Fibroblast of upper back skin (primary cell): ENCODE results near the gene SLC66A2.
A peak's percentile ranks its signal among the peaks of the same experiment; 100 is the strongest.

Experiments used
- DNase-seq: peaks from one replicate; pipeline ENCODE4 v3.0.0-alpha.2; 2013

The SLC66A2 gene

DNA sequence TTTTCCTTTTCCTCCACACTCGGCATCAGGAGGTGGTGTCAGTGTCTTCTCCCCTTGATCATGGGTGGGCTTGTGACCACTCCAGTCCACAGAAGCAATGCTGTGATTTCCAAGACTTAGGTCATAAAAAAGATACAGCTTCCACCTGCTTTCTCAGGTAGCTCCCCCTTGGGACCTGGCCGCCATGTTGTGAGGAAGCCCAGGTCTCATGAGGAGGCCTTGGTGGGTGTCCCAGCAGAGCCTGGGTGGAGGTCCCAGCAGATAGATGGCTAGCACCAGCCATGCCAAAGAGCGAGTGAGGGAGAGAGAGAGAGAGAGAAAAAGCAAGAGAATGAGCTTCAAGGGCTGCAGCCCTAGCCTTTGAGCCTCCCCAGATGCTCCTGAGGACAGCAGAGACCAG, 16.0 kb downstream of the SLC66A2 start:
- DNase-seq: no peak

GRCh38 chr18:79935098-79935480, 16.4 kb downstream of the SLC66A2 start:
- no peak for DNase-seq

- DNase-seq: no peak
These were observed 16.9 kb downstream of the SLC66A2 start for GRCh38 chr18:79934311-79935097.

DNA sequence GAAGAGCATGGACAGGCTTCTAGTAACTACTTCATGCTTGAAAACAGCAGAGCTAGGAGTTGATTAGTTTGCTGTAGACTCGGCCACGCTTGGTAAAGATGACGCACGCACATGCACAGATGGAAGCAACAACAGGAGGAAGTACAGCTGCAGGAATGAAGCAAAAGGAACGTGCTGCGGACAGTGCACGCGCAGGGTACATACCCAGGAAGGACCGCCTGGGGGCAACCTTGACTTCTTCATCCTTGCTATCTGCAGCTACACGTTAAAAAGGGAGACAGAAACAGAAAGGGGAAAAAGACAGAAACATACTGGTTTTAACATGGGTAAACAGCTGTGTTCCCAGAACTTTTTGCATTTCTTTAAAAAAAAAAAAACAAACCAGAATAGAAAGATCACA, 17.7 kb downstream of the SLC66A2 start:
- DNase-seq: peak; percentile 78

DNA sequence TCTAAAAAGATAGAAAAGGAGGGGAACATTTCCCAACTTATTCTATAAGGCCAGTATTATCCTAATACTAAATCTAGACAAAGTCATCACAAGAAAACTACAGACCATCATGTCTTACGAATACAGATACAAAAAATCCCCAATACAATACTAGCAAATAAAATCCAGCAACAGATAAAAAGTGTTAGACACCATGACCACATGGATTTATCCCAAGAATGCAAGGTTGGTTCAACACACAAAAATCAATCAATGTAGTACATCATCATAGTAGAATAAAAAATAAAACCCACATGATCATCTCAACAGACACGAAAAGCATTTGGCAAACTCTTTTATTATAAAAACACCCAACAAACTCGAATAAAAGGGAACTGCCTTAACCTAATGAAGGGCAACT, 18.5 kb downstream of the SLC66A2 start:
- DNase-seq: no peak

- DNase-seq: no peak
These were observed 20.0 kb downstream of the SLC66A2 start for GRCh38 chr18:79931475-79931874.

DNA sequence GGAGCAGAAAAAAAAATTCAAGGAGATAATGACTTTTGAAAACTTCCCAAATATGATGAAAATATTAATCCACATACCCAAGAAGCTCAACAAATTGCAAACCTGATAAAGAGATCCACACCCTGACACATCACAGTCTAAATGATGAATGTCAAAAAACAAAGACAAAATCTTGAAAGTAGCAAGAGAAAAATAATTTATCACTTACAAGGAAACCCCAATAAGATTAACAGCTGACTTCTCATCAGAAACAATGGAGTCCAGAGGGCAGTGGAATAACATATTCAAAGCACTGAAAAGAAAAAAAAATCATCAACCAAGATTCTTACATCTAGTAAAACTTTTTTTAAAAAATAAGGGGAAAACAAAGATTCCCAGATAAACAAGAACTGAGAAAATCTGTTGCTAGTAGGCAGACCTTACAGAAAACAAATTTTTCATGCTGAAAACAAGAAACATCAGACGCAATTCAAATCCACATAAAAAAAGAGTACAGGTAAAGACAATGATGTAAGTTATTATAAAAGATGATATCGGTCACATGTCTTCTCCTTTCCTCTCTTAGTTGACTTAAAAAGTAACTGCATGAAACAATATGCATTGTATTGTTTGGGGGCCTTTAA, 21.3 kb downstream of the SLC66A2 start:
- DNase-seq: no peak

- no peak for DNase-seq
These were observed 22.9 kb downstream of the SLC66A2 start for GRCh38 chr18:79928563-79928960.

- no peak for DNase-seq
These were observed 23.6 kb downstream of the SLC66A2 start for GRCh38 chr18:79927607-79928562.

DNA sequence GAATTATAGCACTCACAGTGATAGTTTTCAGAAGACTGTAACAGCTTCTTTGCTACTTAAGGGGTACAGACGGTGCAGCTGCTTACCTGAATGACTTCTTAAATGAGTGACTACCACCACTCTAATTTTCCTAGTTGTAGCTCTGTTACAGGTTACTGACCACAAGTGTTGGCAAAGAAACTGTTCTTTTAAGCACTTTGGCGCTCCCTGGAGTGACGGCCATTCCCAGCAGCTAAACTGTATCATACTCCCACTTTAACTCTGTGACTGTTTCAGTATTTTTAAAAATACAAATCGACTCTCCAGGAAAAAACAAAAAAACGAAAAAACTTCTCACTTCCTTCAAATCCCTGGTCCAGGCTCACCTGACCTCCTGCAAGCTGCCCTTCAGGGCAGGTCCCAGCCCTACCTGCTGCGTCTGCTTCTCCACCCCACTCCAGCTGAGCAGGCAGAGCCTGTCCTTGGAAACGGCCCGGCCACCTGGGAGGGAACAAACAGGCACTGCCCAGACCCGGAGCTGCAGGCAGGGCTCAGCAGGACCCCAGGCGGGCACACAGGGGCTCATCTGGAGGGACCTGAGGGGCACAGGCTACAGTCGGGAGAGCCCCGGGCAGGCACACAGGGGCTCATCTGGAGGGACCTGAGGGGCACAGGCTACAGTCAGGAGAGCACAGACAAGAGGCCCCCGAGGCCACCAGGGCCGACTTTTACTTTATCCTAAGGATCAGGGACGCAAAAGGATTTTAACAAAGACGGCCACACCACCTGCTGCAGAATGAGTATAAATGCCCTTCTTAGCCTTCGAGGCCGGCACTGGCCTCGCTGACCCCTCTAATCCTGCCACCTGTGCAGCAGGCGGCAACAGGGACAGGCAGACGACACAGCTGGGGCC, 24.5 kb downstream of the SLC66A2 start:
- no peak for DNase-seq

DNA sequence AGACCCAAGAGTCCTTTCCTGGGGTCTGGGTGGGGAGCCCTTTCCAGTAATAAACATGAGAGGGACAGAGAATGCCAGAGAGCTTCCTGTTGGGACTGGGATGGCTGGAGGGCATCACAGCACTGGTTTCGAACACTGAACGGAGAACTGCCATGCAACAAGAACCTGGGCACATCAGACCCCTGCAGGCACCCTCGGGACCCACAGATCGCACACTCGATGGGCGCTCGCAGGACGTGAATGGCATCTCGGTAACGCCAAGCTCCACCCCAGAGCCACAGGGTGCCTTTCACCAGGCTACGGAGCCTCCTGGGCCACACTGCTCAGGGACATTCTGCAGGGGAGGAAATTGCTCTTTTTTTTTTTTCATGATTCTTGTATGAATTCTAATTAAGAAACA, 25.1 kb downstream of the SLC66A2 start:
- DNase-seq: no peak

- no peak for DNase-seq
These were observed 26.4 kb downstream of the SLC66A2 start for GRCh38 chr18:79924814-79925731.

- DNase-seq: no peak
These were observed 27.4 kb downstream of the SLC66A2 start for GRCh38 chr18:79923896-79924585.

GRCh38 chr18:79922971-79923411, 28.5 kb downstream of the SLC66A2 start:
- DNase-seq: no peak

DNA sequence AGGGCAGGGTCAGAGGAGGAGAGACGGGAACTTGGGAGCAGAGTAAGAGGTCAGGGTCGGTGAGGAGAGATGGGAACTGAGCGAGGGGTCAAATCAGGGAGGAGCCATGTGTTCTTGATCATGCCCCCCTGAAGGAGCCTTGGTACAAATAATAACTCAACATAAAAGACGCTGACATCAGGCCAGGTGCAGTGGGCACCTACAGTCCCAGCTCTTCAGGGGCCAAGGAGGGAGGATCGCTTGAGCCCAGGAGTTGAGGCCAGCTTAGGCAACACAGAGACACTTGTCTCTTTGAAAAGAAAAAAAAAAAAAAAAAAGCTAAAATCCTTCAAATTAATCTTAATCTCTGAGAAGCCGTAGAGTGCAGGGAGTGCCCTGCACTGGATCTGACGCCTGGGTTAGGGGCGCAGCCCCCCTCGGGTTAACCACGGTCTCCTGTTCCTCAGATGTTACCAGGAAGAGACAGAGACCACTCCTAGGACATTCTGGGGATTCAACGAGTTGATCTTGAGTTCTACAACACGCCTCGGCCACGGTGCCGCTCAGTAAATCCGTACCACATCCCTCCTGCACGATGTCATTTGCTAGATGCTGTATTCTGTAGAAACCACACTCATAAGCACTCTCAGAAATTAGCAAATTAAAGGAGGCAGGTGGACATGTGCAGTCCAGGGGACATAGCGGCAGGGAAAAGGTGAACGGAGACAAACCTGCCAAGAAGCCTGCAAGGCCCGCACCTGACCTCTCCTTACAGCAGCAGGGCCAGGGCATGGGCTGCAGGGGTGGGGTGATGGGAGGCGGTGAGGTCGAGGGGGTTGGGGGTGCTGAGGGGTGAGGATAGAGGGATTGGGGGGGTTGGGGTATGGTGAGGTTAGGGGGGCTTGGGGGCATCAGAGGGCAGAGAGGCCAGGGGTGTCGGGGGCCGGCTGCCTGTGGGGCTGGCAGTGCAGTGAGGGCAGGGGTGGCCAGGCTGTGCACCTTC, 29.2 kb downstream of the SLC66A2 start:
- no peak for DNase-seq

DNA sequence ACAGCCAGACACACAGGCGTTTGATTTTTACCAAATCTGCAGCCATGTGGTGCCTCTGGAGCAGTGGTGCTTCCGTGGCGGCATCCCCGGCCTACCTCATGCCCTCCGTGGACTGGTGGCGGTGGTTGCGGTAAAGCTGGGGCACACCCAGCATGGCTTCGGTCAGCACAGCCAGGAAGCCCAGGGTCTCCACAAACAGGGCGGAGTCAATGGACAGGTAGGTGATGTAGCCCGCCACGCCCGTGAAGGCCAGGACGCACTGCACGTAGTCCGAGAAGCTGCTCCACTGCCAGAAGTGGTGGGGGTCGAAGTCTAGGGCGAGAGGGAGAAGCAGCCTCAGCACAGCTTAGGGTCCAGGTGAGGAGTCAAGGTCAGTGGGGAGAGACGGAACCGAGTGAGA, 32.4 kb downstream of the SLC66A2 start:
- no peak for DNase-seq

- no peak for DNase-seq
These were observed 32.8 kb downstream of the SLC66A2 start for GRCh38 chr18:79918615-79919011.

DNA sequence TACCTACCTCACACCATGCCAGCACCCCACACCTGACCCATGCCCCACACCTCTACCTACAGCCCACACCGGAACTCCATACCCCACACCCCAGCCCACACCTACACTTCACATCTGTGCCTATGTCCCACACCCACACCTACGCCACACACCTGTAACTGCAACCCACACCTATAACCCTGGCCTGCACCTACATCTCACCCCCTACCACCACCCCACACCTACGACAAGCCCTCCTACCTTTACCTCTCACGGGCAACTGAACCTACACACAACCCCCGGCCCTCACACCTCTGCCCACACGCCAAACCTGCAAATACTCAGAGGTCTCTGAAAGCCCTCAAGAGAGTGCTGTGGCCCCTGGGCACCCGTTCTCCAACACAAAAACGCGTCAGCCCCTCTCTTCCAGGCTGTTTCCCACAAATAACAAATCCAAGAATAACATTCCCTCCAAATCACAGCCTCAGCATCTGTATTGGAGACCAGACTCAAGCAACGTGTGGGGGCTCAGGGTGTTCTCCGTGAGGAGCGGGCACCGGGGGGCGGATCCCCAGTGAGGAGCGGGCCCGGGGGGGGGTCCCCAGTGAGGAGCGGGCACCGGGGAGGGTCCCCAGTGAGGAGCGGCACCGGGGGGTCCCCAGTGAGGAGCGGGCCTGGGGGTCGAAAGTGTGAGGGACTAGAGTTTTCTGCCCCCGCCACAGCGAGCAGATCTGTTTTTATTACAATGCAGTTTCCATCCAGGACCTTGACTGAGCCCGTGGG, 33.4 kb downstream of the SLC66A2 start:
- no peak for DNase-seq
